ENCODE measurements around the gene CYP1B1.
"Not testable (repeated sequence)": the region's sequence is repeated elsewhere in the genome, so short reads cannot be mapped to it uniquely, and the experiment has no call there.

Gene CYP1B1

GRCh38 chr2:38084556-38084955 is 8.6 kb upstream of the CYP1B1 start:
- H3K4me3 ChIP-seq (ENCODE audit: low read length); H3K4me1 ChIP-seq (ENCODE audit: control insufficient read depth, insufficient read depth, low read length); H3K27me3 ChIP-seq (replicated peaks; ENCODE audit: control insufficient read depth, insufficient read depth, low read length); DNase-seq (ENCODE audit: low read depth); H3K9me3 ChIP-seq (ENCODE audit: control insufficient read depth, low read length); H3K9ac ChIP-seq (ENCODE audit: low read length); H3K36me3 ChIP-seq (ENCODE audit: control insufficient read depth, insufficient read depth, low read length, severe bottlenecking): not testable (repeated sequence)

DNA sequence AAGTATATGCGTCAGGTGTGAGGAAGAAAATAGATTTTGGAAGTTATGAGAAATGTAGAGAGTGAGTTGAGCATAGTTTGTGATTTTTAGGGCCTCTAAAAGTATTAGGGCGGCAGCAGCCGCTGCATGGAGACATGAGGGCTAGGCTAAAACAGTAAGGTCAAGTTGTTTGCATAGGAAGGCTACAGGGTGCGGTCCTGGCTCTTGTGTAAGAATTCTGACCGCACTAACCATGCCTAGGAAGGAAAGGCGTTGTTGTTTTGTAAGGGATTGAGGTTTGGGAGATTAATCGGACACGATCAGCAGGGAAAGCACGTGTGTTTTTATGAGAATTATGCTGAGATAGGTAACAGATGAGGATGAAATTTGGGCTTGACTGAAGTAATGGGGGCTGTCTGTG is 6.8 kb upstream of the CYP1B1 start:
- H3K4me1 ChIP-seq (ENCODE audit: control insufficient read depth, insufficient read depth, low read length); H3K4me3 ChIP-seq (ENCODE audit: low read length); H3K9me3 ChIP-seq (ENCODE audit: control insufficient read depth, low read length); DNase-seq (ENCODE audit: low read depth); H3K9ac ChIP-seq (ENCODE audit: low read length); H3K27me3 ChIP-seq (replicated peaks; ENCODE audit: control insufficient read depth, insufficient read depth, low read length); H3K36me3 ChIP-seq (ENCODE audit: control insufficient read depth, insufficient read depth, low read length, severe bottlenecking): not testable (repeated sequence)

DNA sequence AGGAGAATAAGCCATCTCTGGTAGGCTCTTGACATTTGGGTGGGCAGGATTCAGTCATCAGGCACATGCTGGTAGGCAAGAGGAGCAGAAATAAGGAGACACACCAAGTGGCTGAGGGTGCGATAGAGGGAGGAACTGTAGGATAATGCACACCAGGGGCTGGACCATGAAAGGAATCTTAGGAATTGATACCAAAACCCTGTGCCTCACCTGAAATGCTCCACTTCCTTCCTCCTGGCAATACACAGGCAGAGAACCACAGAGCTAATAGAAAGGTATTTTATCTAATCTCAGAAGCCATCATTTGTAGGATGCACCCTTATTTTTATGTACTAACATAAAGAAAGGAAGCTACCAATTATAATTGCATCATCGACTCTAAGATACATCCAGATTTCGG is 4.4 kb upstream of the CYP1B1 start:
- H3K36me3 ChIP-seq (ENCODE audit: control insufficient read depth, insufficient read depth, low read length, severe bottlenecking), result no peaks in the 10 kb centered on the region
- H3K4me3 ChIP-seq (ENCODE audit: low read length), result no peak overlapping the region
- H3K9ac ChIP-seq (ENCODE audit: low read length), result no peak overlapping the region
- no peaks in the 10 kb centered on the region for H3K27me3 ChIP-seq (replicated peaks; ENCODE audit: control insufficient read depth, insufficient read depth, low read length)
- DNase-seq (ENCODE audit: low read depth), result no peak
- H3K4me1 ChIP-seq (ENCODE audit: control insufficient read depth, insufficient read depth, low read length), result peaks cover 12% of the 10 kb centered on the region
- no peaks in the 10 kb centered on the region for H3K9me3 ChIP-seq (ENCODE audit: control insufficient read depth, low read length)

DNA sequence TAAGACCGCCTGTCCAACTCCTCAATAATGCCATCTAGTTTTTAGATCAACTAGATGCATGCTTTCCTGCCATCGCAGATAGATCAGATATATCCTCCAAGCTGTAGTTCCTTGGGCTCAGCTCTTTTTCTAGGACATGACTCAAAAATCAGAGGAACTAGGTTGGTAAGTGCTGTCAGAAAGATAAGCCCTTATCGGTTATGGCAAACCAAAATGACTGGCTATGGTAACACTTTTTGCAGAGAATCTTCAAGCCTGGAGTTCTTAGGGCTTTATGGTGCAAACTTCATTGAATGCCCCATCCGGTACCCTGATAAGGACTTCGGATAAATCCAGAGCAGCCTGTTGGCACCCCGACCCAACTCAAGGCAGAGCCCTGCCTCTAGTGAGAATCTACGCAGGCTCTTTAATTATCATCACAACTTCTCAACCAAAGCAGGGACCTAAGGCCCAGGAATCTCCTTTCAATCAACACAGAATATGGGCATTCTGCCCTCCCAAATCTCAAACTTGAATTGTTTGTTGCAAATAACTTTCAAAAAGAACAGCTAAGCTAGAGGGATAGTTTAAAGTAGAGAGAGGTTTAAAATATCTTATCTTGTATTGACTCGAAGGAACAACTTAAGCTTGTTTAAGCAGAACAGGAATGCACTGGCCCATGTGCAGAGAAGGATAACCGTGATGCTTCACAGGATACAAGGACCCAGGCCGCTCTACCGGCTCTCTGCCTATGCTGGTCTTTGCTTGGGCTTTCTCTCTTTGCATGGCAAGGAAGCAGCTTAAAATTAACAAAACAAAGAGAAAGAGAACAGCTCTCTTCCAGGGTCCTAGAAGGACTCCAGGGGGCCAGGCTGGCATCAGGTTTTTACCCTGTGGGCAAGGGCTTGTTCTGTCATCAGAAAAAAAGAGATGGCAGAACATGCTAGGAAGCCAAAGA is 3.4 kb upstream of the CYP1B1 start:
- no peak for DNase-seq (ENCODE audit: low read depth)
- Histone ChIP-seq H3K9ac (ENCODE audit: low read length) (no peak overlapping the region), H3K36me3 (ENCODE audit: control insufficient read depth, insufficient read depth, low read length, severe bottlenecking) (no peaks in the 10 kb centered on the region), H3K4me3 (ENCODE audit: low read length) (no peak overlapping the region), H3K9me3 (ENCODE audit: control insufficient read depth, low read length) (no peaks in the 10 kb centered on the region), H3K4me1 (ENCODE audit: control insufficient read depth, insufficient read depth, low read length) (peaks cover 19% of the 10 kb centered on the region), H3K27me3 (replicated peaks; ENCODE audit: control insufficient read depth, insufficient read depth, low read length) (no peaks in the 10 kb centered on the region)

- peaks cover 30% of the 10 kb centered on the region for H3K4me1 ChIP-seq (ENCODE audit: control insufficient read depth, insufficient read depth, low read length)
- DNase-seq (ENCODE audit: low read depth), result no peak
- no peaks in the 10 kb centered on the region for H3K36me3 ChIP-seq (ENCODE audit: control insufficient read depth, insufficient read depth, low read length, severe bottlenecking)
- H3K4me3 ChIP-seq (ENCODE audit: low read length), result peak overlapping the region; percentile 83
- peak overlapping the region; percentile 91 for H3K9ac ChIP-seq (ENCODE audit: low read length)
- H3K9me3 ChIP-seq (ENCODE audit: control insufficient read depth, low read length), result no peaks in the 10 kb centered on the region
- no peaks in the 10 kb centered on the region for H3K27me3 ChIP-seq (replicated peaks; ENCODE audit: control insufficient read depth, insufficient read depth, low read length)
These were observed 1.4 kb upstream of the CYP1B1 start for GRCh38 chr2:38077431-38077769.

- Histone ChIP-seq H3K27me3 (replicated peaks; ENCODE audit: control insufficient read depth, insufficient read depth, low read length) (no peaks in the 10 kb centered on the region), H3K9me3 (ENCODE audit: control insufficient read depth, low read length) (no peaks in the 10 kb centered on the region), H3K36me3 (ENCODE audit: control insufficient read depth, insufficient read depth, low read length, severe bottlenecking) (no peaks in the 10 kb centered on the region), H3K4me3 (ENCODE audit: low read length) (peak overlapping the region; percentile 83), H3K4me1 (ENCODE audit: control insufficient read depth, insufficient read depth, low read length) (peaks cover 35% of the 10 kb centered on the region), H3K9ac (ENCODE audit: low read length) (peak overlapping the region; percentile 91)
- peak; percentile 97 for DNase-seq (ENCODE audit: low read depth)
These were observed 919 bp upstream of the CYP1B1 start for GRCh38 chr2:38076710-38077430.

DNA sequence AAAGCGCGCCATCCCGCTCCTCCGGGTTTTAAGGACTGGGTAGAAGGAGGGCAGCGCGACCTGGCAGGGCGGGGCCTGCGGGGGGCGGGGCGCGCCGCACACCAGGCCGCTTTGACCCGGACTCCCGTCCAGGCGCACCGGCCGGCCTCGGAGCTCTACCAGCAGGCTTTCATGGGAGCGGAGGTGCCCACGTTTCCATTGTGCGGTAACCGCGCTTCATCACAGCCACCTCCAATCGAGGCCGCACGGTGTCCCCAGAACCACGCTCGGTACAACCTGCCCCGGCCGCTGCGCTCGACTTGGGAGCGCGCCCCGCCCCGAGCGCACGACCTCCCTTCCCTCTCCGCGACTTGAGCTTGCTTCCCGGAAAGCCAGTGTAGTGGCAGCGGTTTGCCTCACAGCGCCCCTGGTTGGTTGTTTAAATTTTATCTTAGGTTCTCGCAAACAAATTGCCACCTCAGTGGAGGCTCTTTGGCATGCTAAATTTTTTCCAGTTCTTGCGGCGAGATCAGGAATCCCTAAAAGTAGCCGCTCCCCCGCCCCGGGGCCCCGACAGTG is 280 bp upstream of the CYP1B1 start:
- H3K4me3 ChIP-seq (ENCODE audit: low read length), result peak overlapping the region; percentile 83
- peak; percentile 93 for DNase-seq (ENCODE audit: low read depth)
- no peaks in the 10 kb centered on the region for H3K27me3 ChIP-seq (replicated peaks; ENCODE audit: control insufficient read depth, insufficient read depth, low read length)
- no peaks in the 10 kb centered on the region for H3K9me3 ChIP-seq (ENCODE audit: control insufficient read depth, low read length)
- no peaks in the 10 kb centered on the region for H3K36me3 ChIP-seq (ENCODE audit: control insufficient read depth, insufficient read depth, low read length, severe bottlenecking)
- H3K9ac ChIP-seq (ENCODE audit: low read length), result peak overlapping the region; percentile 91
- H3K4me1 ChIP-seq (ENCODE audit: control insufficient read depth, insufficient read depth, low read length), result peaks cover 41% of the 10 kb centered on the region

DNA sequence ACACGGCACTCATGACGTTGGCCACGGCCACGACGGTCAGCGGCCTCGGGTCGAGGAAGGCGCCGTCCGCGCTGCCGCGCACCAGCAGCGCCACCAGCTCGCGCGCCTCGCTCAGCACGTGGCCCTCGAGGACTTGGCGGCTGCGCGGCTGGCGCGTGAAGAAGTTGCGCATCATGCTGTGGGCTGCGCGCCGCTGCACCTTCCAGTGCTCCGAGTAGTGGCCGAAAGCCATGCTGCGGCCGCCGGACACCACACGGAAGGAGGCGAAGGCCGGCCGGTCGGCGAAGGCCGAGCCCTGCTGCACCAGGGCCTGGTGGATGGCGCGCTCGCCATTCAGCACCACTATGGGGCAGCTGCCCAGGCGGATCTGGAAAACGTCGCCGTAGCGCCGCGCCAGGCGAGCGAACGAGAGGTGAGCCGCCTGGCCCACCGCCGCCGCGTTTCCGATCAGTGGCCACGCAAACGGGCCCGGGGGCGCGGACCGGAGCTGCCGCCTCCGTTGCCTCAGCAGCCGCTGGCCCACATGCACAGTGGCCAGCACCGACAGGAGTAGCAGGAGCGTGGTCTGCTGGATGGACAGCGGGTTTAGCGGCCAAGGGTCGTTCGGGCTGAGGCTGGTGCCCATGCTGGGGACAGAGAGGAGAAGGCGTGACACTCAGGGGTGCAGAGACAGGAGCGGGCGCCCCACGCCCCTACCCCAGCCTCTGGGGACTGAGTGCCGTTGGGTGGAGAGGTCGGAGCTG is 1.0 kb downstream of the CYP1B1 start:
- peaks cover 13% of the 10 kb centered on the region for H3K36me3 ChIP-seq (ENCODE audit: control insufficient read depth, insufficient read depth, low read length, severe bottlenecking)
- no peaks in the 10 kb centered on the region for H3K9me3 ChIP-seq (ENCODE audit: control insufficient read depth, low read length)
- no peak for DNase-seq (ENCODE audit: low read depth)
- H3K4me3 ChIP-seq (ENCODE audit: low read length), result peak overlapping the region; percentile 83
- peak overlapping the region; percentile 91 for H3K9ac ChIP-seq (ENCODE audit: low read length)
- no peaks in the 10 kb centered on the region for H3K27me3 ChIP-seq (replicated peaks; ENCODE audit: control insufficient read depth, insufficient read depth, low read length)
- peaks cover 48% of the 10 kb centered on the region for H3K4me1 ChIP-seq (ENCODE audit: control insufficient read depth, insufficient read depth, low read length)

GRCh38 chr2:38074058-38074763 is 1.7 kb downstream of the CYP1B1 start:
- Histone ChIP-seq H3K36me3 (ENCODE audit: control insufficient read depth, insufficient read depth, low read length, severe bottlenecking) (peaks cover 19% of the 10 kb centered on the region), H3K9me3 (ENCODE audit: control insufficient read depth, low read length) (no peaks in the 10 kb centered on the region), H3K9ac (ENCODE audit: low read length) (peak overlapping the region; percentile 91), H3K4me1 (ENCODE audit: control insufficient read depth, insufficient read depth, low read length) (peaks cover 50% of the 10 kb centered on the region), H3K4me3 (ENCODE audit: low read length) (peak overlapping the region; percentile 83), H3K27me3 (replicated peaks; ENCODE audit: control insufficient read depth, insufficient read depth, low read length) (no peaks in the 10 kb centered on the region)
- no peak for DNase-seq (ENCODE audit: low read depth)

DNA sequence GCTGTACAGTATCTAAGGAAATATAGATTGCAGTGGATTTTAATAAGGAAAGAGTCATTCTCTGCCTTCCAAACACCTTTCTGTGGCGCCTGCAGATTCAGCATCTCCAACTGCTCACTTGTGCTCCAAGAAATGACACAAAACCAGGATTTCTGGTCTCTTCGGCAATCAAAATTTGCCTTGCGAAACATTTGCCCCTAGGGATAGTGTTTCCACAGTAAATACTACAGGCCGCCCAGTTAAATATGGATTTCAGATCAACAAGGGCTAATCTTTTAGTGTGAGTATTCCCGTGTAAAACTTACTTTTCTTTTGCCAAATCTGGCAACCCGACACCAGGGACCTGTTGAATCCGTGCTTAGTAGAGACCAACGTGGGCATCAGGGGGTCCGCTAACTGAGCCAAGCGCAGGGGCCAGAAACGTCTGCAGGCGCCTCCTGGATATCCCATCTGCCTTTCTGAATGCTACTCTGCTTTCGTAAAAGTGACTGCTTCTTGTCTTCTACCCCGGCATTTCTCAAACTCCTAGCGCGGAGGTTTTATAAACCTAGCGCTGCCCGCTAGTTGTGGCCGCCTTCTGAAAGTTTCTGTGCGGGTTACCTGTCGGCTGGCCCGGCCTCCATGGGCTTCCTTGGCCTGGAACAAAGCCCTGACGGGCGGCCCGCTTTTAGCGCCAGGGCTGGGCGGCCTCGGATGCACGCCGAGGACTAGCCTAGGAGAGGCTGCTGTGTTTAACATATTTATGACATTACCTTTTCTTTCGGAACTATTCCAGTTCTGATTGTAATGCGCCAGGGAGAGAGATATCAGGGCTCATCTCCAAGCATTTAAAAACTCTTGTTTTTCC is 2.5 kb downstream of the CYP1B1 start:
- Histone ChIP-seq H3K36me3 (ENCODE audit: control insufficient read depth, insufficient read depth, low read length, severe bottlenecking) (peaks cover 20% of the 10 kb centered on the region), H3K9ac (ENCODE audit: low read length) (peak overlapping the region; percentile 91), H3K4me1 (ENCODE audit: control insufficient read depth, insufficient read depth, low read length) (peaks cover 55% of the 10 kb centered on the region), H3K4me3 (ENCODE audit: low read length) (peak overlapping the region; percentile 83), H3K27me3 (replicated peaks; ENCODE audit: control insufficient read depth, insufficient read depth, low read length) (no peaks in the 10 kb centered on the region), H3K9me3 (ENCODE audit: control insufficient read depth, low read length) (no peaks in the 10 kb centered on the region)
- DNase-seq (ENCODE audit: low read depth), result no peak

Measured in adipocyte (in vitro differentiated cells).